Stimulated activated CD4-positive, alpha-beta T cell treated with anti-CD3 and anti-CD28 coated beads, Interleukin-12 subunit alpha, Interleukin-12 subunit beta, amount 100 ng/mL, for 4 hours (primary cell): ENCODE measurements around the gene GPC6.

Experiments used
- DNase-seq: peaks from one replicate; pipeline ENCODE4 v3.0.0-alpha.2; 2020

GPC6 gene

DNA sequence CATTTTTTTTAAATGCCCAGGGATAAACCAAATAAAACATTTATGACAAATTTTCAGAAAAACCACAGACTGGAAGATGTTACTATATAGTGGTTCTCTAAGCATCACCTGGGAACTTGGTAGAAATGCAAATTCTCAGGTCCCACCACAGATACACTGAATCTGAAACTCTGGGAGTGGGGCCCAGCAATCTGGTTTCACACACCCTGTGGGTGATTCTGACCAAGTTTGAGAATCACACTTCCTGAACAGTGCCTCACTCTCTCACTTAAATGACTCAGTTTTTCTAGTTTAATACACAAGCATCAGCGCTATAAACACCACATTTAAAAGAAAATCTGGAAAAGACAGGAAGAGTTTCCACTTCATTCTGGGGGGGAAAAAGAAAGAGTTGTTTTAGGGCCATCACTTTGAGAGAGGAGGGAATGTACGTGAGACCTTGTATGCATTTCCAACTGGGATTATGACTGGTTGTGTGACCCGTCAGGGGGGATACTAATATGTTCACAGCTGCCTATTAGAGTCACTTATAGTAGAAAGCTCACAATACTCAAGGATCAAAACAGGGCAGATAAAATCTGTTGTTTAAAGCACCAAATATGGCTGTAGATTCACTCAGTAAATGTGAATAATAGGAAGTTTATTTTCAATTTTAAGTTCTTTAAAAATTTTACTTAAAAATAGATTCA lies 567.7 kb downstream of the GPC6 start:
- DNase-seq = peak; percentile 20

DNA sequence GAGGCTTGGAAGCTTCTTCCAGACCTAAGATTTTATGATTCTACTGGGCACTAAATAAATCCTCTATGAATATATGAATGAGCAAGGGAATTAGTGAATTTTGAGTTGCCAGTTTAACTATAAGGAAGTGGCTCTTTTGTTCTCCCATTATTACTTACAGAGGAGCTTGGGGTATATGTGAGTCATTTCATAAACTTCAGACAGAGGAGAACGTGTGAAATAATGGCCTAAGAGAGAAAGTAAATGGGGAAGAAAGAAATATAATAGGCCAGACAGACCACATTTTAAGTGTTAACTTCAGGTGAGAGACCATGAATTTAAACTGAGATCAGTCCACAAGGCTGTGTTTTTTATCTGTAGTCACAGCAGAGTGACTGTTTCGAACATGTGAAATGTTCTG lies 570.9 kb downstream of the GPC6 start:
- no peak for DNase-seq

GRCh38 chr13:93800342-93800741 lies 573.7 kb downstream of the GPC6 start:
- no peak for DNase-seq

DNA sequence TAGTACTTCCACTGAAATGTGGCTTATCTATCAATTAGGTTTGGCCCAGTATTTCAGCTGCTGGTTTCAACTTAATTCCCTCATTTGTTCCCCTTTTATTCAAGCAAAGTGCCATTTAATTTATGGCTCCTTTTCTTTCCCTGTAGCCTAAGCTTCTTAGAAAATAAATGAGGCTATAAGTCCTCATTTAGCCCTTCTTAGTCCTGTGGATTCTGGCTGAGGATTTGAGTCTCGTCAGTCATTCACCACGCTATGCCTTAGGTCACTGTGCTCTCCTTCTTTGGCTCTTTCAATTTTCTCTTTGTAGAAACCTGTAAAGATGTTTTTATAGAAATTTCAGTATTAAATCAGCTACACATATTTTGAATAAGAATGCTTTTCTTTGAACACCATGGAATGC lies 579.1 kb downstream of the GPC6 start:
- no peak for DNase-seq

DNA sequence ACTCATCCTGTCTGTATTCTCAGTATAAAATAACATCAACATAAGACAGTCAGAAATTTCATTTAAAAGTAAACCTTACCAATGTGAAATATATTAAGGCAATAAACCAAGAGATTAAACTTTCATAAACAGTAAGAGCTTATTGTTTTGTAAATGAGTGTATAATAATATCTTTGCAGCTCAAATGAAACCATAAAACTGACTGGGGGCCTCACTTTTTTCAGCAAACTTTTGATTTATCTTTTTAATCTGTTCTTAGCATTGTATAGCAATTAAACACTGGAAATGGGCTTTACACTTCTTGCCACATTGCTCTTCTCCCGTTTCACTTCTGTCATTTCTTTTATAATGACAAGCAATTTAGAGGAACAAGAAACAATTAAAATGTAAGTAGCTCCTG lies 580.3 kb downstream of the GPC6 start:
- no peak for DNase-seq

- DNase-seq = no peak
Measured at GRCh38 chr13:93810264-93810663, 583.7 kb downstream of the GPC6 start.

DNA sequence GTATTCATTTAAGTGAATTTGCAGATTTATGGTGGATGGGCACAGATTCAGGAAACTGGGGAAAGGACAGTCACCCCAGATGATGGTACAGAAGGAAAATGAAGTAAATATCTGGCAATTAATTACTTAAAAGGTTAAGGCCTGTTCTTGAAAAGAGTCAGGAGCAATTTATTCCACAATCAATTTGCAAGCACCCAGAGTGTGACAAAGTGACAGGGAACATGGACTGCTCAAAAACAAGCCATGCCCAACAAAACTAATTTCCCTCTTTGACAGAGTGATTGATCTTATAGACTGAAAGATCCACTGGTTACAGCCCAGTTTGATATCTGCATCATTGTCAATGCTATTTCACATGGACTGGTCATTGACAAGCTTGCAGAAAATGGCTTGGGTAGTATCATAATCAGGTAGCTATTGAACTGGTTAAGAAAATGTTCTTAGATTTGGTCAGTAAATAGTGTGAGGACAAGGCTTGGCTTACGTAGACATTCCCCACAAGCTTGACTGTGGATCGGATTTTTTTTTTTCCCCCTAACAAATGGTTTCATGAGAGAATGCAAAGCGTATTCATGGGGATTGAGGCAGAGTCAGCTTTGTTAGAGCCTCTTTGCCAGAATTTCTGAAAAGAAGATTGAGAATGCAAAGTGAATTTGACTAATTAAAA lies 584.6 kb downstream of the GPC6 start:
- no peak for DNase-seq

GRCh38 chr13:93811738-93812112 lies 585.1 kb downstream of the GPC6 start:
- DNase-seq = no peak

DNA sequence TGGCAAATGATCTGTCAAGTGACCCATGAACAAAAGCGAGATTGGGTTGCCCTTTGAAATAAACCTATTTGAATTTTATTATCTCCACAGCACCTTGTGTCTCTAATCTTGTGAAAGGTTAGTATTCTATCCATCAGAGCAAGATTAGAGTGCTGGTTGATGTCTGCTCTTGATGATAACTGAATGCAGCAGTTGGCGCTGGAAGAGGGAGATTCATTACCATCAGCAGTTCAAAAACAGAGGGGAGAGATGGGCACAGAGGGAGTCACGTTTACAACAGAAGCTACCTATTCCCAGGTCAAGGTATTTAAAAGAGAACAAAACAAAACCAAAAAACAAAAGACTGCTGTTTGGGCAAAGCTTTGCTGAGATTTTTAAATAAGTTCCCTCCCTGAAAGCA lies 588.1 kb downstream of the GPC6 start:
- DNase-seq = no peak

DNA sequence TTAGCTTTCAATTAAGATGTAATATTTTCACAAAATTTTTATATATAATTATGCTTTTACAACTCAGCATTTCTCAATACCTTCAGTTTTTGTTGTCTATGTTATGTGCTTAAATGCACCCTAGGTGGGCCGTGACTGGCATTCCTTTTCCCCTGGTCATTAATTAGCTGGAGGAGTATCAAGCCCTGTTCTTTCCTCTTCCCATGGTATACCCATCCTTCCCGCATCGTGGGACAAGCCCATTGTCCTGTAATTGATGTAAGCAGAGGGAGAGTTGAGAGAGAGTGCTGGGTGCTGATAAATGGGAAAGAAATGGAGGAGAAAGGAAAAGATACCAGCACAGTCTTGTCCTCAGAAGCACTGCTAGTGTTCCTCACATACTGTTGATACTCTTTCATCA lies 591.7 kb downstream of the GPC6 start:
- no peak for DNase-seq

DNA sequence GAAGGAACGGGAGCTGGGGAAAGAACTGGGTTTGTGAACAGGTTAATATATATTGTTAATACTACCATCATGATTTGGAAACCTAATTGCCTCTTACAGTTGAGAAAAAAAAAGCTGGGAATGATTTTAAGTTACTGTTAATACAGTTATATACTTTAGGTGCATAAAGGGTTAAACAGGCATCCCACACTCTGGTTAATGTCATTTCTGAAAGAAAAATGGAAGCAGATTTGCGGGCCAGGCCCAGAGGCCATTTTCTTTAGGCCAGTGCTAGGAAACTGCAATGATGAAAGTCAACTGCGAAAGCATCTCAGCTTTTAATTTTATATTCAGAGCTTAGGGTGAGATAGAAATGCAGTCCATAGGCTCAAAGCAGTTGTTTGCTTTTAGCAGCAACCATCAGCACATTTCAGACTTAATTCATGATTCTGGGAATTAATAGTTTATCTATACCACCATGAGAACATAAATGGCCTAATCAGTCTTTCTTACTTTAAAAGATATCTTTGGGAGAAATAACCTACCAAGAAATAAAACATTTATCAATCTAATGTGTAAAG lies 592.8 kb downstream of the GPC6 start:
- DNase-seq = no peak

- DNase-seq = no peak
Measured at GRCh38 chr13:93824286-93824685, 597.7 kb downstream of the GPC6 start.

GRCh38 chr13:93834051-93834450 lies 607.4 kb downstream of the GPC6 start:
- no peak for DNase-seq

DNA sequence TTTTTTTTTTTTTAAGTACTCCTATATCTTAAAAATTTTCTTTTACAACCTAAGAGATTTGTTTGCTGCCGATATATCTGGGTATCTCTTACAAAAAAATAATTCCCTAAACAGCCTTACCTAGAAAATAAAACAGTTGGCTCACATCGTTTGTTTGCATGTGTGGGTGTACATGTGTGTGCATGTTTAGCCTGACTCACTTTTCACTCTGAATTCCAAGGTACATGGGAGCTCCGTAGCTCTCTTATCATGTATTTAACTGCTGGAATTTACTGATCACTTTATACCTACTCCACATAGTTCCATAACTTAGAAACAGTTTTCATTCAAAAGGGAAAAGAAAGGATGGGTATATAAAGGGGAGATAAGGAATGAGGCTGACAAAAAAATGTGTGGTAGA lies 616.5 kb downstream of the GPC6 start:
- DNase-seq = no peak

DNA sequence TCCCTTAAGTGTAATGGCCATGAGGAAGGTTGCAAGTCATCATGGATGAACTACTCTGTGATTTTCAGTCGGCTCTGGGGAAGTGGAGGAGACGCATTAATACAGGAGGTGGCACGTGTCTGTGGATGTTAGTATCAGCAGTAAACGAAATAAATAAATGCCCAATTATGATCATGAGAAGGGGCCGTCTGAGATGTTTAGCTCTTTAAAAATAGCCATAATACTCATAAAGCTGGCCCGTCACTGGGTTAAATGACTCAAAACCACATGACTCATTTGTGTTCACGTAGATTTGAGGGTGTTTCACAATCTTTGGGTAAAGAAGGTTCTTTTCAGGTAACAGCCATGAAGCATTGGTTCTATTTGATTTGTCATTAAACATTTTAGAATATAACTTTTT lies 620.6 kb downstream of the GPC6 start:
- no peak for DNase-seq

DNA sequence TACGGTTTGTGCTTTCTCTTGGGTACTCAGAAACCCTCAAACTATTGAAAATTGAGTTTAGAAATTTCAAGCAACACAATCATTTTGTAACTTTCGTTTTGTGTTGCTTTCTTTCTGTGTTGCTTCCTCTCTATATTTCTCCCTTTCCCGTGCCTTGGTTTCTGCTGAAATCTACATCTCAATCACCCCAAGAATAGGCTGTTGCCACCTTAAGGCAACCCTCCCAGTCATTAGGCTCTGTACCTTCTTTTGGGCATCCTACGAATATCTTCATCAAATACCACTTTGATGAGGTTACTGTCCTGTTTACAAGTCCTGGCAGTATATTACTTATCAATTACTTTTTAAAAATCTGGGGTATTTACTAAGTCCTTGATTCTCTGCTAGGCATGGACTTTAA lies 621.6 kb downstream of the GPC6 start:
- DNase-seq = no peak

- DNase-seq = no peak
Measured at GRCh38 chr13:93851236-93851635, 624.6 kb downstream of the GPC6 start.

DNA sequence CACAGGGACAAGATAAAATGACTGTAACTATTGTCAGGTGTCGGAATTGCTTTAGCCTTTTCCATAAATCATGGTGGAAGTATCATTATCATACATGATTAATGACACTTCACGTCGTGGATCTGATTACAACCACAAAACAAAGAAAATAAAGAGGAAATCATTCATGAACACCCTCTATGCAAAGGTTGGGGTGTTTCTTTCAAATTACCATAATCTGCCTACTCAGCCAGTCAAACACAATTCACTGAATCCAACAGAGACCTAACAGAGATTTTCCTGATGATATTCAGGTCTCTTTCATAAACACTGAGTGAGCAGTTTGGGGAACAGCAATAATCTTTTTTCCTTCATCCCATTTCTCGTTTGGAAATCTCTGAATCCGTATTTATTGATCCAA lies 627.3 kb downstream of the GPC6 start:
- DNase-seq = no peak

- no peak for DNase-seq
Measured at GRCh38 chr13:93857126-93857525, 630.5 kb downstream of the GPC6 start.

- DNase-seq = no peak
Measured at GRCh38 chr13:93859716-93860115, 633.1 kb downstream of the GPC6 start.

GRCh38 chr13:93861818-93862217 lies 635.2 kb downstream of the GPC6 start:
- no peak for DNase-seq

- DNase-seq = no peak
Measured at GRCh38 chr13:93862259-93862658, 635.7 kb downstream of the GPC6 start.

GRCh38 chr13:93865235-93865634 lies 638.6 kb downstream of the GPC6 start:
- no peak for DNase-seq

DNA sequence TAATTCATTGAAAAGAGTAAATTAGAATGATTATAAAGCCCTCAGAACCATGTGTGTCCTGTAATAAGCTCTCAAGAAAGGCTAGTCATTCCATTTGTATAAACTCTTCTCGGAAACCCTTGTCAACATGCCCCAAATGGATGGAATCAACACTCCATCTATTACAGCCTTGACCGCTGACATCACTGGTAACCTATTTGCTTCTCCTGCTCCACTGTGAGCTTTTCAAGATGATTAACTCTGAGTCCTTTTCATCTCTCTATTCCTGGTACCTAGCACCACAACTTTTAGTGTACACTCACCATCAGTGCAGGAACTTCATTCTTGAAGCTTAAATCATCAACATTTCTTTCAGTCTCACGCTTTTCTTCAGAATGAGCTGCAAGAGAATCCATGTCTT lies 640.9 kb downstream of the GPC6 start:
- no peak for DNase-seq

DNA sequence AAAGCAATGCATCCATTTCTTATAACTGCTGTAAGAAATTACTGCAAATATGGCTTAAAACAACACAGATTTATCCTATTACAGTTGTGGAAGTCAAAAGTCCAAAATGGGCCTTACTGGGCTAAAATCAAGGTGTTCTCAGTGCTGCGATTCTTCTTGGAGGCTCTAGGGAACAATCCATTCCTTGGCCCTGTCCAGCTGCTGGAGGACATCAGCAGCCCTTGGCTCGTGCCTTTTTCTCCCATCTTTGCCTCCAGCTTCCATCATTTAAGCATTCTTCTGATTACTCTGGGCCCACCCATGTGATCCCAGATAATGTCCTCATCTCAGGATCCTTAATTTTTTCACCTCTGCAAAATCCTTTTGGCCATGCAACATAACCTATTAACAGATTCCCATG lies 645.8 kb downstream of the GPC6 start:
- no peak for DNase-seq
